Stimulated activated naive CD8-positive, alpha-beta T cell treated with anti-CD3 and anti-CD28 coated beads, Interleukin-15, Interleukin-2, amounts not matched to agents 100 U/mL and 50 U/mL, for 24 hours (primary cell): ENCODE results near the gene EIF2A.
"Not testable (repeated sequence)": the region's sequence is repeated elsewhere in the genome, so short reads cannot be mapped to it uniquely, and the experiment has no call there.

Source experiments
- ATAC-seq: fragments of 150-1000 bp; cut with Tn5 transposase; one replicate; pipeline ENCODE4 v1.10.0; 2021
- DNase-seq: peaks from one replicate; pipeline ENCODE4 v3.0.0; 2021

Gene EIF2A

GRCh38 chr3:150546226-150547044 lies at the start of gene EIF2A, which contains the start of gene SERP1:
Gene EIF2A (plus strand): TSS chr3:150546787. CDS start chr3:150546803, 16 bp downstream.
Gene SERP1 (minus strand): TSS chr3:150546496. CDS start chr3:150546135, 361 bp downstream.
- peak; percentile 99 for DNase-seq
- peak; percentile 97 for ATAC-seq

- DNase-seq (no peak), ATAC-seq (no peak)
These were observed 48.6 kb upstream of the EIF2A start for GRCh38 chr3:150497956-150498355.

DNA sequence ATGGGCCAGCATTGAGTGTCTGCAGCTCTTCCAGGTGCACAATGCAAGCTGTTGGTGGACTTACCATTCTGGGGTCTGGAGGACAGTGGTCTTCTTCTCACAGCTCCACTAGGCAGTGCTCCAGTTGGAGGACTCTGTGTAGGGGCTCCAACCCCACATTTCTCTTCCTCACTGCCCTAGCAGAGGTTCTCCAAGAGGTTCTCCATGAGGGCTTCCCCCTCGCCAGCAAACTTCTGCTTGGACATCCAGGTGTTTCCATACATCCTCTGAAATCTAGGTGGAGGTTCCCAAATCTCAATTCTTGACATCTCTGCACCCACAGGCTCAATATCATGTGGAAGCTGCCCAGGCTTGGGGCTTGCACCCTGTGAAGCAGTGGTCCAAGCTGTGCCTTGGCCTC lies 45.6 kb upstream of the EIF2A start:
- not testable (repeated sequence) for ATAC-seq, DNase-seq

DNA sequence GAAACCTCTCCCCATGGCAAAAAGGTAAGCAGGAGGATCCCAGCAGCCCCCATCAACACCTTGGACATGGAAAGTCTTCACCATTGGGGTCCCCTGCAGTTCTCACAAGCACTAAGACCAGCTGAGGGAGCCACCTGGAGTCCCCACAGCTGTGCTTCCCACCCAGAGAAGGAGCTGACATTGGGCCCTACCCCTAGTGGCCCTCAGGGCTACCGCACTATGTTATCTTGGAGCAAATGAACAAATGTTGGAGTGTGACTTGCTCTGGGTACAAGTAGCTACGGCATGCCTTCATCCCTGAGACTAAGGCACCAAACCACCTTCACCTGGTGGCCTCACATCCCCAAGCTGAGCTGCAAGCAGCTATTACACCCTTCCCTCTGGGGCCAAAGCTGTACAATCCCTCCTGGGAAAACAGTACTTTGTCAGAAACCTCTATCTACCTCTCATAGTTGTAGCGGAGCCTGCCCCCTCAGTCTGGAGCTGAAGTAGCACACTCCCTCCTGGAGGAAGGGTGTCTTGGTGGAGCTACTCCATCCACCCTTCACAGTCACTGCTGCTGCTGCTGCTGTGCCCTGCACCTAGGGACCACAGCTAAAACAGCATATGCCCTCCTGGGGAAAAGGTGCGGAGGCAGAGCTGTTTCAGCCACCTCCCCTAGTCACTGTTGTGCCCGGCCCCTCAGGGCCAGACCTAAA lies 43.0 kb upstream of the EIF2A start:
- no peak for DNase-seq

DNA sequence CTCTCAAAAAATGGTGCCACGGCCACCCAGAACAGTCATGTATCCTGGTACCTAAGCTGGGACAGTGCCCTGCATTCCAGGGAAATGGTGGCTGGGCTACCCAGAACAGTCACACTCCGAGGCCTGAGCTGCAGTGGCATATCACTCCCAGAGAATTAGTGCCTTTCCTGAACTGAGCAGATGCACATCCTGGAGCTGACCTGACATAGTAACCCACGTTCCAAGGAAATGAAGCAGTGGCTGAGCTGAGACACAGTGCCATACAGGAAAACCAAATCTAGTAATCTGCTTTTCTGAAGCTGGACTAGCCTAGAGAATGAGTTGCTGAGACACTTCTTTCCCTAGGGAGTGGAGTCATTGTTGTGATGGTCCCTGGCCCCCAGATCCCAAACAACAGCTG lies 42.1 kb upstream of the EIF2A start:
- ATAC-seq = no peak
- DNase-seq = no peak

More for the DNA sequence above, 43.0 kb upstream of the EIF2A start:
- ATAC-seq = no peak

GRCh38 chr3:150508401-150508800 lies 38.2 kb upstream of the EIF2A start:
- no peak for ATAC-seq
- no peak for DNase-seq

GRCh38 chr3:150509780-150510179 lies 36.8 kb upstream of the EIF2A start:
- no peak for DNase-seq
- ATAC-seq = no peak

DNA sequence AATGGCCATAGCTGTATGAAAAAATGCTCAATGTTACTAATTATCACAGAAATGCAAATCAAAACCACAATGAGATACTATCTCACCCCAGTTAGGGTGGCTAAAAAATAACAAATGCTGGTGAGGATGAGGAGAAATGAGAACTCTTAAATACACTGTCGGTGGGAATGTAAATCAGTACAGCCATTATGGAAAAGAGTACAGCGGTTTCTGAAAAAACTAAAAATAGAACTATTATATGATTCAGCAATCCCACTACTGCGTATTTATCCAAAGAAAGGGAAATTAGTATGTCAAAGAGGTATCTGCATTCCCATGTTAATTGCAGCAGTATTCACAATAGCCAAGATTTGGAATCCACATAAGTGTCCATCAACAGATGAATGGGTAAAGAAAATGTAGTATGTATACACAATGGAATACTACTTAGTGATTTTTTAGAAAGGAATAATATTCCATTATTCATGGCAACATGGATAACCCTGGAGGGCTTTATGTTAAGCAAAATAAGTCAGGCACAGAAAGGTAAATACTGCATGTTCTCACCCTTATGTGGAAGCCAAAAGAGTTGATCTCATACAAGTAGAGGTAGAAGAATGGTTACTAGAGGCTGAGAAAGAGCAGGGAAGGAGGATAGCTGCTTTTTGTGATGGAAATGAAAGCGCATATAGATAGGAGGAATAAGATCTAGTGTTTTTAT lies 35.3 kb upstream of the EIF2A start:
- no peak for DNase-seq
- ATAC-seq = no peak

DNA sequence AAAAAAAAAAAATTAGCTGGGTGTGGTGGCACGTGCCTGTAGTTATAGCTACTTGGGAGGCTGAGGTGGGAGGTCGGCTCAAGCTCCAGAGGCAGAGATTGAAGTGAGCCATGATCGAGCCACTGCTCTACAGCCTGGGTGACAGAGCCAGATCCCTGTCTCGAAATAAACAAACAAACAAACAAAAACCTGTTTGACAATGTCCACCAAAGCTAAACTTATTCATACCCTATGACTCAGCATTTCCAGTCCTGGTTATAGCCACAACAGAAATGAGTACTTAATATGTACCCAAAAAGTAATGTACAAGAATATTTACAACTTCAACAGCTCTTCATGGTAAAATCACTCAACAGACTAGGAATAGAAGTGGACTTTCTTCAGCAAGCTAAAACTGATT lies 31.4 kb upstream of the EIF2A start:
- ATAC-seq (no peak), DNase-seq (no peak)

- ATAC-seq = no peak
- no peak for DNase-seq
These were observed 27.6 kb upstream of the EIF2A start for GRCh38 chr3:150519026-150519425.

GRCh38 chr3:150520408-150520807 lies 26.2 kb upstream of the EIF2A start:
- no peak for DNase-seq
- no peak for ATAC-seq

- DNase-seq (no peak), ATAC-seq (no peak)
These were observed 25.1 kb upstream of the EIF2A start for GRCh38 chr3:150521463-150521862.

GRCh38 chr3:150523538-150523937 lies 23.0 kb upstream of the EIF2A start:
- ATAC-seq = no peak

DNA sequence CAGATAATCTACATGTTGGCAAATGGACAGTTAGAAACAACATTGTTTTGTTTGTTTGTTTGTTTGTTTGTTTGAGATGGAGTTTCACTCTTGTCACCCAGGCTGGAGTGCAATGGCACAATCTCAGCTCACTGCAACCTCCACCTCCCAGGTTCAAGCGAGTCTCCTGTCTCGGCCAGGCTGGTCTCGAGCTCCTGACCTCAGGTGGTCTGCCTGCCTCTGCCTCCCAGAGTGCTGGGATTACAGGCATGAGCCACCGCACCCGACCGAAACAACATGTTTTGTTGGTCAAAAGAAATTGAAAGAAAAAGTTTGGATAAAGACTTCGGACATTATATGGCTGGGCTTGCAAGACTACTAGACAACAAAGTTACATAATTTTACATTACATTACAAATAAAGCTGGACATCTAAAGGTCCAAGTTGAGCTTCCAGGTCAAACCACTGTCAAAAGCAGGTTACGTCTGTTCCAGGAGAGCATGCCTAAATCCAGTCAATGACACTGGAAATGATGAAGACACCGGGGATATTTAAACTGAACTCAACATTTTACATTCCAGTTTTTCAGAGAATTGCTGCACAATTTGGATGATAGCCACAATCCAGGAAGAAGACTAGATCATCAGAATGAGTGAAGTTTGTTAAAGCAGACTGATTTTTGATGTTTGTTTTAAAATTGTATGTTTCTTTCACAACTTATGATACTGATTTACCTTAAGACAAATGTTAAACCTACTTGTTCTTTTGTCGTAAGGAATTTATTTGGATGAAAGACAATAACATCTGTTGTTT lies 18.9 kb upstream of the EIF2A start:
- DNase-seq = no peak
- no peak for ATAC-seq

More at GRCh38 chr3:150523538-150523937, 23.0 kb upstream of the EIF2A start:
- DNase-seq = no peak

DNA sequence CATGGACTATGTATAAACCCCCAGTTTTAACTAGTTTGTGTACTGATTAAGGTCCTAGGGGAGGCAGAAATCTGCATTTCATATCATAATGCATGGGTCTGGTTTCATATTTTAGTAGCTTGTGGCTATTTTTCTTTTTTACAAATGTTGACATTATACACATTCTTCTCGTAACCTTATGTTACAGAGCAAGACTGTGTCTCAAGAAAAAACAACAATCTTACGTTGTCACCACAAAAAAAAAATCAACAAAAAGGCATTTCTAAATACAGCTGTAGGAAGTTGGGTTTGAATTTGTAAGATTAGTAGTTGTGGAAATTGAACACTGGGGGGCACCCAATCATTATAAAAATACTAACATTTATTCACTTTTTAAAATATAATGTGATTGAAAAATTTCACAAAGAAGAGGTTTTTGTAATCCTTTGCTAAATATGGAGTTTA lies 18.2 kb upstream of the EIF2A start:
- DNase-seq (no peak), ATAC-seq (no peak)

- peak; percentile 89 for ATAC-seq
- no peak for DNase-seq
These were observed 14.8 kb upstream of the EIF2A start for GRCh38 chr3:150531775-150532174.

DNA sequence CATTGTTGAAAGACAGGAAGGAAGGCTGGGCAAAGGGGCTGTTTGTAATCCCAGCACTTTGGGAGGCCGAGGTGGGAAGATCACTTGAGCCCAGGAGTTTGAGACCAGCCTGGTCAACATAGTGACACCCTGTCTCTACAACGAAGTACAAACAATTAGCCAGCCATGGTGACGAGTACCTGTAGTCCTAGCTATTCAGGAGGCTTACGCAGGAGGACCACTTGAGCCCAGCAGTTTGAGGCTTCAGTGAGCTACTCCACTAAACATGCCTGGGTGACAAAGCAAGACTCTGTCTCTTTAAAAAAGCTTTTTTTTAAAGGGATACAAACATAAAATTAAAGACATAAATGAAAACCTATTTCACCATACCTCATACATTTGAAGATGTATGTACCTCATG lies 11.4 kb upstream of the EIF2A start:
- ATAC-seq (no peak), DNase-seq (no peak)

GRCh38 chr3:150538324-150539208 lies 8.0 kb upstream of the EIF2A start:
- DNase-seq (no peak), ATAC-seq (no peak)

DNA sequence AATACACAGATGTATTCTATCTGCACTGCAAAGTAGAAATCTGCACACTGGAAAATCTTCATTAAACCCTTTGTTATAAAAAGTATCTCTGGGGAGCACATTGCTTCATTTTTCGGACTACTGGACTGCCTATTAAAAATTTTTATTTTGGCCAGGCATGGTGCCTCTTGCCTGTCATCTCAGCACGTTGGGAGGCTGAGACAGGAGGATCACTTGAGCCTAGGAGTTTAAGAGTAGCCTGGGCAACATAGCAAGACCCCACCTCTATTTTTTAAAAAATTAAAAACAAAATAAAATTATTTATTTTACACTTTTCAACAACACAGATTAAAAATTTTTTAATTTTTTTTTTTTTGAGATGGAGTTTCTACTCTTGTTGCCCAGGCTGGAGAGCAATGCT lies 6.3 kb upstream of the EIF2A start:
- DNase-seq = no peak
- no peak for ATAC-seq

GRCh38 chr3:150540991-150541390 lies 5.6 kb upstream of the EIF2A start:
- no peak for ATAC-seq
- DNase-seq = no peak

DNA sequence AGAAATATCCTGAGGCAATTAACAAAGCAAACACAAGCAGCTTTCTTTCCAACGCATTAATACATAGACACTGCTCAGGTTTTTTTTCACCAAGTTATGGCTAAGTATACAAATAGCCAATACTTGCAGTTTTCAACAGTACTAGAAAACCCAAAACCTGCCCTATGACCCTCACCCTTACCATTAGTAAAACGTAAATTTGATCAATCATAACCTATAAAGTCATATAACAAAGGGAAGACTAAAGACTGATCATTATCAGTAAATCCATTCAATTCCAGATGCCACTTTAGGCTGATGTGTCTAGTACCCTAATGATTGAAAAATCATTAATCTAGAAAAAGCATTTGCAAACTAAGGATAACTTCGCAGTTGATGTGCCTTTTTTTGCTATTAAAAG lies 3.5 kb upstream of the EIF2A start:
- ATAC-seq (no peak), DNase-seq (no peak)
